ENCODE measurements around the gene NRXN3. TPM values are rescaled to one million over a fixed set of nuclear protein-coding genes. Genes with fewer than 3 reads are reported as not detected.

Gene NRXN3
- total and polyA plus RNA-seq, 2 of the 13 experiments (the other 11 are each of a cell fraction or from before 2014, with no cell fraction given): 0.03 TPM; not detected in 1

GRCh38 chr14:79543967-79544697 lies 1374.0 kb downstream of the NRXN3 start (continued):
- TF ChIP-seq PAXIP1 (CRISPR knock-in tag; conservative IDR thresholded peaks at IDR 0.05): no peak

- no TSS peak for BruUV-seq (replicated peaks)
- Histone ChIP-seq H3K79me2 (ENCODE audit: insufficient read depth, low read length) (no peaks in the 10 kb centered on the region), H3K27ac (ENCODE audit: extremely low read length, insufficient read depth, low read length) (no peak overlapping the region), H3K4me2 (ENCODE audit: low read depth, low read length) (no peak overlapping the region), H3K27me3 (ENCODE audit: control insufficient read depth in 1 of 2, insufficient read depth in 2 of 2, low read length in 2 of 2) (no peaks in the 10 kb centered on the region), H3K4me1 (ENCODE audit: insufficient read depth, low read length) (no peaks in the 10 kb centered on the region), H3K4me3 (replicated peaks in 1 of 3; ENCODE audit: insufficient read depth in 1 of 3, low read depth in 2 of 3, low read length in 3 of 3) (no peak overlapping the region), H3K9me3 (ENCODE audit: low read length) (peaks cover 93% of the 10 kb centered on the region), H3K36me3 (replicated peaks in 1 of 2; ENCODE audit: control insufficient read depth in 1 of 2, insufficient read depth in 2 of 2, low read length in 2 of 2) (no peaks in the 10 kb centered on the region), H2AFZ (ENCODE audit: low read length) (no peak overlapping the region), H4K20me1 (ENCODE audit: insufficient read depth, low read length) (no peaks in the 10 kb centered on the region), H3K9ac (ENCODE audit: insufficient read depth, low read depth, low read length) (no peak overlapping the region)
- intact Hi-C loops (cut with micrococcal nuclease; ENCODE audit: unreplicated experiment): no loop called here
- POLR2A ChIA-PET: no interaction called here
- no peak for DNase-seq (ENCODE audit: low spot score)
- CTCF ChIA-PET (ENCODE audit: low intra/inter-chr PET ratio, low total read pairs): no interaction called here
- no peak for FAIRE-seq
- in situ Hi-C loops (cut with HindIII; ENCODE audit: extremely low pct_ligation_motif_present, low pct_unique_long_range_greater_than_20kb): no loop called here
- no peak for ATAC-seq
- 17% methylated on average over 1 of the region's 1 CpG for WGBS (ENCODE audit: low lambda C conversion rate)
- no peak for TF ChIP-seq KAT7 (CRISPR knock-in tag; IDR thresholded peaks at IDR 0.05; ENCODE audit: borderline replicate concordance)
- TF ChIP-seq ZNF775 (CRISPR knock-in tag; IDR thresholded peaks at IDR 0.05; ENCODE audit: borderline replicate concordance): no peak
- no peak for TF ChIP-seq ZBTB10 (CRISPR knock-in tag; IDR thresholded peaks at IDR 0.05; ENCODE audit: borderline replicate concordance)
- TF ChIP-seq REPIN1 (CRISPR knock-in tag; IDR thresholded peaks at IDR 0.05; ENCODE audit: borderline replicate concordance, low read depth): no peak
- TF ChIP-seq KDM3A (CRISPR knock-in tag; IDR thresholded peaks at IDR 0.05; ENCODE audit: low read depth): no peak
- no peak for TF ChIP-seq ZSCAN22 (CRISPR knock-in tag; IDR thresholded peaks at IDR 0.05)
- no peak for TF ChIP-seq PRDM15 (CRISPR knock-in tag; IDR thresholded peaks at IDR 0.05)
- no peak for TF ChIP-seq ZNF33A (CRISPR knock-in tag; IDR thresholded peaks at IDR 0.05; ENCODE audit: borderline replicate concordance)
- no peak for TF ChIP-seq POLR2G (IDR thresholded peaks at IDR 0.05; ENCODE audit: low read depth, low read length)
- no peak for TF ChIP-seq YEATS2 (CRISPR knock-in tag; IDR thresholded peaks at IDR 0.05; ENCODE audit: borderline replicate concordance)
- no peak for TF ChIP-seq FOXA3 (CRISPR knock-in tag; IDR thresholded peaks at IDR 0.05)
Measured at GRCh38 chr14:79544698-79545070, 1374.5 kb downstream of the NRXN3 start.

Data from HepG2 (cell line).